Testis (tissue), 2 donors: ENCODE measurements around the gene AMOT.

Source experiments
- POLR2A ChIP-seq: fragments of 450-650 bp; IDR thresholded peaks from one replicate; pipeline ENCODE4 v1.6.1; 2017; ENCODE audit warnings: antibody characterized with exemption, mild to moderate bottlenecking, moderate library complexity
- TF ChIP-seq, protein P1 (sequence below), 3 experiments: fragments of 450-650 bp in 2 of 3; fragments of 200-600 bp in 1 of 3; sonication (generic) in 1 of 3; IDR thresholded peaks; one replicate each; pipeline ENCODE4 v1.5.1; 2016 to 2019; ENCODE audit warnings: antibody characterized with exemption in 3 of 3, mild to moderate bottlenecking in 2 of 3, moderate library complexity in 1 of 3

DNA sequence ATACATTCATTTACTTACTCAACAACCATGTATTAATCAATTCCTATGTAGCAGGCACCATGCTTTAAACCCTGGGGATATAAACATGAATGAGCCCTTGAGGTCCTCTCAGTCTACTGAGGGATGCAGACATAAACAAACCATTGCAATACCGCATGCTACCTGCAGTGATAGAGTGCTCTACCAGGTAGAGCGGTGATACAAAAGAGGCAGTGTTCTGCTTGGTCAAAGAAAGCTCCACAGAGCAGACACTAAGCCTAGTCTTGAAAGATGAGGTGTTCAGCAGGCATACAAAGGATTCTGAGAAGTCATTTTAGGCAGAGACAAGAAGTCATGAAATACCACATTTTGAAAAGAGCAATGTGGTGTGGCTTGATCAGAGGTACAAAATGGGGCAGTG lies 26.9 kb upstream of the AMOT start:
- TF ChIP-seq, protein P1, sequence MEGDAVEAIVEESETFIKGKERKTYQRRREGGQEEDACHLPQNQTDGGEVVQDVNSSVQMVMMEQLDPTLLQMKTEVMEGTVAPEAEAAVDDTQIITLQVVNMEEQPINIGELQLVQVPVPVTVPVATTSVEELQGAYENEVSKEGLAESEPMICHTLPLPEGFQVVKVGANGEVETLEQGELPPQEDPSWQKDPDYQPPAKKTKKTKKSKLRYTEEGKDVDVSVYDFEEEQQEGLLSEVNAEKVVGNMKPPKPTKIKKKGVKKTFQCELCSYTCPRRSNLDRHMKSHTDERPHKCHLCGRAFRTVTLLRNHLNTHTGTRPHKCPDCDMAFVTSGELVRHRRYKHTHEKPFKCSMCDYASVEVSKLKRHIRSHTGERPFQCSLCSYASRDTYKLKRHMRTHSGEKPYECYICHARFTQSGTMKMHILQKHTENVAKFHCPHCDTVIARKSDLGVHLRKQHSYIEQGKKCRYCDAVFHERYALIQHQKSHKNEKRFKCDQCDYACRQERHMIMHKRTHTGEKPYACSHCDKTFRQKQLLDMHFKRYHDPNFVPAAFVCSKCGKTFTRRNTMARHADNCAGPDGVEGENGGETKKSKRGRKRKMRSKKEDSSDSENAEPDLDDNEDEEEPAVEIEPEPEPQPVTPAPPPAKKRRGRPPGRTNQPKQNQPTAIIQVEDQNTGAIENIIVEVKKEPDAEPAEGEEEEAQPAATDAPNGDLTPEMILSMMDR (IDR thresholded peaks at IDR 0.05): no peak
- no peak for TF ChIP-seq POLR2A
